ENCODE measurements around the gene DIAPH1.
A peak's percentile ranks its signal among the peaks of the same experiment; 100 is the strongest.

DIAPH1 gene

GRCh38 chr5:141618804-141619554 is at the start of gene DIAPH1:
Gene DIAPH1 (minus strand): TSS chr5:141619000. CDS start chr5:141618914, 86 bp downstream.
- peak; percentile 96 for FAIRE-seq

DNA sequence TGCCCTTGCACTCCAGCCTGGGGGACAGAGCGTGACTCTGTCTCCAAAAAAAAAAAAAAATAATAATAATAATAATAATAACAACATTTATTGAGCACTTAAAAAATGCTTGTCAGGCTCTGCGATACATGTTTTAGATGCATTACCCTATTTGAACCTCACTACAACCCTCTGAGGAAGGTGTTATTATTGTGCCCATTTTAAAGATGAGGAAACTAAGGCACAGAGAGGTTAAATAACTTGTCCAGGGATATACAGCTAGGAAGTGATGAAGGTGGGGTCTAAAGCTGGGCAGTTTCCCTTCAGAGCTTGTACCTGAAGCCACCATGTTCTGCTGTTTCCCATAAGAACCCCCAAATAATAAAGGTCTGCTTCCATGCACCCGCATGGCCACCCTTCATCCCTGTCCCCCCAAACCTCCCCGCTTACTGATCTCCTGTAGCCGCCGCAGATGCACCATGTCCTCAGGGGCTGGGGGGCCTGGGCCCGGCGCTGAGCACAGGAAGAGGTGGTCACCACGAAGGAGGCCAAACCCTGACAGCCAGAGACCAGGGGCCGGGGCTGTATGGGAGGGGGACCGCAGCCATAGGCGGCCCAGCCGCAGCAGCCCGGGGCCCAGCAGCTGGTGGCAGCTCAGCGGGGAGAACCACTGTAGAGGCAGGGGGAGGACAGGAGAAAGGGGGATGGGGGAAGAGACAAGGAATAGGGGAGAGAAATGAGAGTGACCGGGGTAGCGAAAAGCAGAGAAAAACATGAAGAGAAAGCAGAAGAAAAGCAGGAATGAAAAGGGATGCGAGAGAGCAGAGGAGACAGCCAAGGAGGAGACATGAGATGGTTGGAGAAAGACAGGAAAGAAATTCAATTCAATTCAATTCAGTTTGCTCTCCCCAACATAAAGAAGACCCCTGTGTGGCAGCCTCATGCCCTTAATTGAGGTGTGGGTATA is 47.5 kb upstream of the DIAPH1 start:
- FAIRE-seq: no peak
- no peak for DNase-seq (ENCODE audit: extremely low spot score, insufficient read length, low read depth)

More at GRCh38 chr5:141618804-141619554, at the start of gene DIAPH1:
- DNase-seq (ENCODE audit: extremely low spot score, insufficient read length, low read depth): peak; percentile 85

- DNase-seq (ENCODE audit: extremely low spot score, insufficient read length, low read depth) (peak; percentile 71), FAIRE-seq (peak; percentile 91)
These were observed 46.1 kb upstream of the DIAPH1 start for GRCh38 chr5:141664733-141665461.

- no peak for FAIRE-seq
These were observed 44.7 kb upstream of the DIAPH1 start for GRCh38 chr5:141663506-141663905.

DNA sequence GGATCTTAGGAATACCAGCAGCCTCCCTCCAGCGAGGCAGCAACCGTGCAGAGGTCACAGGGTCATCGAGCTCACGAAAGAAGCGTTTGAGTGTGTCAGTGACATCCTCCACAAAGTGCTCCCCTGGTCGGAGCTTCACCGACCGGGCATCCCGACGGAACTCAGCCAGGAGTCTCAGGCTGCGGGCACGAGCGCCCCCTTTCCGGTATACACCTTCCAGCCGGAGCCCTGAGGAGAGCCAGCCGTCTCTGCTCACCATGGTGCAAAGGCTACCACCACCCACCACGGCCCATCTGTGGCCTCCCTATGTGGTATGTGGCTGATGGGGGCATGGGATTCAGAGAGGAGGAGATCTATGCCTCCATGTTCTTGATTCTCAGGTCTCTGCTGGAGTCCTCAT is 43.2 kb upstream of the DIAPH1 start:
- FAIRE-seq (no peak), DNase-seq (ENCODE audit: extremely low spot score, insufficient read length, low read depth) (no peak)

More at GRCh38 chr5:141663506-141663905, 44.7 kb upstream of the DIAPH1 start:
- no peak for DNase-seq (ENCODE audit: extremely low spot score, insufficient read length, low read depth)

- no peak for DNase-seq (ENCODE audit: extremely low spot score, insufficient read length, low read depth)
- no peak for FAIRE-seq
These were observed 39.2 kb upstream of the DIAPH1 start for GRCh38 chr5:141657937-141658545.

DNA sequence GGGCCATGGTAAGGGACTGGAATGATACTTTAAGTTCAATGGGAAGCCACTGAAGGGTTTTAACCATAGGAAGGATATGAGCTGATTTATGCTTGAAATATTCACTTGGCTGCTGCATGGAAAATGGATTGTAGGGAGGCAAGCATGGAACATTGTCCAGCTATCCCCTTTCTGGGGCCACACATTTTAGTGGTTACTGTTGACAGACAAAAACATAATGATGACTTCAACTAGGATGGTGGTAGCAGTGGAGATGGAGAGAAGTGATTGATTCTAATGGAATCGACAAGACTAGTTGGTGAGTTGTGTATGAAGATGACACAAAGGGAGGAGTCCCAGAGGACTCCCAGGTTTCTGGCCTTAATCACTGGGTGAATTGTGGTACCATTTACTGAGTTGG is 38.6 kb upstream of the DIAPH1 start:
- DNase-seq (ENCODE audit: extremely low spot score, insufficient read length, low read depth) (no peak), FAIRE-seq (no peak)

GRCh38 chr5:141656396-141656795 is 37.6 kb upstream of the DIAPH1 start:
- no peak for FAIRE-seq
- DNase-seq (ENCODE audit: extremely low spot score, insufficient read length, low read depth): no peak

DNA sequence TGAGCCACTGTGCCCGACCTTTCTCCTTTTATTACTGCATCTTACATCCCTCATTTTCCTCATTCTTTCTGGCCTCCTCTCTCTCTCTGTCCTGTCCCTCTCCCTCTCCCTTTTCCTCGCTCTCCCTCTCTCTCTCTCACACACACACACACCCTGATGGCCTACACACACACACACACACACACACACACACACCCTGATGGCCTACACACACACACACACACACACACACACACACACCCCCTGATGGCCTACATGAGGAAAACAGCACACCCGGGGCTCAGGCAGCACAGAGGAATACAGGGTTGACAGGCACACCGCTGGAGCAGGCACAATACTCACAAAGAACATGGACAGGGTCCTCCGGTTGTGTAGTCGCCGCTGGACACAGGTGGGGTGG is 36.2 kb upstream of the DIAPH1 start:
- FAIRE-seq: no peak
- no peak for DNase-seq (ENCODE audit: extremely low spot score, insufficient read length, low read depth)

DNA sequence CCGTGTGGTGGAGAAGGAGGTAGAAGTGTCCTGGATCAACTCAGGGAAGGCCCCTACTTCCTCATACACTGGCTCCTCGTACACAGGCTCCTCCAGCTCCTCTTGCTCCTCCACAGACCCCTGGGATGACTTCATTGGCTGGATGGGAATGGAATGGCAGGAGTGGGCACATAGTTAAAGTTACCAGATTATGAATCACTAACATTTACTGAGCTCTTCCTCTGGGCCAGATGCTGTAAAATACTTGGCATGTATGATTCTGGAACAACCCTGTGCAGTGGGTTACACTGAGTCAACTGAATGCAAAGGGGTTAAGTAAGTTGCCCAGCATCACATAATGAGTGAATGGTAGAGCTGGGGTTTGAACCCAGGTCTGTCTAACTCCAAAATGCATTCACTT is 35.5 kb upstream of the DIAPH1 start:
- DNase-seq (ENCODE audit: extremely low spot score, insufficient read length, low read depth) (no peak), FAIRE-seq (no peak)

DNA sequence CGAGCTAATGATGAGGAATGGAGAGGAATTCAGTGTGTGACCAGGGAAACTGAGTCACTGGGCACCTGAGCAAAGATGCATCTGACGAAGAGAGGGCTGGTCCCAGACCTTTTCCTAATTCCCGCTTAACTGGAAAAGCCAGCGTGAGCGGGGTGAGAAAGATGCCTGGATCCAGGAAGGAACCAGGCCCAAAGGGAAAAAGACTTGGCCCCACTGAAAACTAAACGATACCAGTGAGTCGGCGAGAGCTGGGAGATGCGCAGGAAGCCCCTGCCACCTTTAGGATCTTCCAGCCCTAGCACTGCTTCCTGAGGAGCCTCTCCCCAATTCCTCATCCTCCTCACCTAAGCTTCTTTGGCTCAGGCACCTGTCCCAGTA is 32.9 kb upstream of the DIAPH1 start:
- DNase-seq (ENCODE audit: extremely low spot score, insufficient read length, low read depth) (no peak), FAIRE-seq (no peak)

- DNase-seq (ENCODE audit: extremely low spot score, insufficient read length, low read depth) (peak; percentile 99), FAIRE-seq (peak; percentile 84)
These were observed 32.3 kb upstream of the DIAPH1 start, which contains the start of gene FCHSD1 for GRCh38 chr5:141650851-141651727. Gene FCHSD1 (minus strand): TSS chr5:141651418. CDS start chr5:141651368, 50 bp downstream.

- DNase-seq (ENCODE audit: extremely low spot score, insufficient read length, low read depth) (no peak), FAIRE-seq (no peak)
These were observed 31.2 kb upstream of the DIAPH1 start for GRCh38 chr5:141649972-141650371.

DNA sequence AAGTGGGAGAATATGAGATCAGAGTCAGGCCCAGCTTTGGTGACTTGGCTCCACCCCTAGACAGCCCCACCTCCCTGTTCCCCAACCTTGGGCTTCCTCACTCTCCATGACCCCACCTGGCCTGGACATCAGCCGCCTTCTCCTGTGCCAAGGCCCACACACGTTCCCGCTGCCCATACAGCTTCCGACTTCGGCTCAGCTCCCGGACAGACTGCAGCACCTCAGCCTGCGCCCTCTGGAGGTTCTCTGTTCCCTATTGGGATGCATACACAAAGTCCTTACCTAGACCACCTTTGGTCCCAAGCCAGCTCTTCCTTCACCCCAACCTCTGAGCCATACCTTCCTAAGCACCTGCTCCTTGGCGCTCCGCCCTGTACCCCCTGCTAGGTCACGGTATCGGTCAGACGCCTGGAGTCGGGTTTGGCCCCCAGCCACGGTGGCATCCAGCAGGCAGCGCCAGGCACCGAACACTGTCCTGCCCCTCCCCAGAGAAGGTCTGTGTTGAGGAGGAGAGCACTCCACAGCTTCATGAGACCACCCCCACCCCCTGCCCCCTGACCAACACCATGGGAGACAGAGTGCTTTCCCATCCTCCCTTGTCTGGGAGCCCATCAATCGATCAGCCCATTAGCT is 30.4 kb upstream of the DIAPH1 start:
- FAIRE-seq: no peak
- DNase-seq (ENCODE audit: extremely low spot score, insufficient read length, low read depth): no peak

DNA sequence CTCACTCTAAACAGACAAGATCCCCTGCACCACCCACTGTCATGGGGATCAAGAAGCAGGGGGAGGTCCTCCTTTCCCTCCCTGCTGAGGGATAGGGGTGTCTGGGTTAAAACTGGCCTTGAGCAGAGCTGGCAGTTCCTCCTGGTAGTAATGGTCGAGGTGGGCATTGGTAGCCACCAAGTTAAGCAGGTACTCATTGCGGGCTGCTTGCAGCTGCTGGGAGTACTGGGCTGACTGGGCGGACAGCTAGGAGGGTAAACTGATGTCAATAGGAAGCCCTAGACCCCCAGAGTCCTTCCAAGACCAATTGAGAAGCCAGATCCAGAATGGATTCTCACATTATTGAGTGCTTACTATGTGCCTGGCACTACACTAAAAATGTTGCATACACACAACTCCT is 29.1 kb upstream of the DIAPH1 start:
- FAIRE-seq (no peak), DNase-seq (ENCODE audit: extremely low spot score, insufficient read length, low read depth) (no peak)

DNA sequence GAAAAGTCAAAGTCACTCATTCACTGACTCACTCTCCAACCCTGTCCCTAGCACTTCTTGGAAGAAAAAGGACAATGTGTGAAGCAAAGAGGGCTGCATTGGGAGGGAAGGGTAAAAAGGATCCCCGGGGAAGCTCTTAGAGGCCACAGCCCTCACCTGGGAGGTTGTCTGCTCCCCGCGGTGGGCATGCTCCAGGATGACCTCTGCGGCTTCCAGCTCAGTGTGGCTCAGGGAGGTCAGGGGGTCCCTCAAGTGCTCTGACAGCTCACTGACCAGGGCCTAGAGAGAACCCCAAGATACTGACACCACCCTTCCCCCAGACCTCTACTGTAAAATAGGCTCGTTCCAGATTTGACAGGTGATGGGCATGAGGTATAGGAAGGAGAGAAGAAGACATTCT is 28.4 kb upstream of the DIAPH1 start:
- no peak for FAIRE-seq
- DNase-seq (ENCODE audit: extremely low spot score, insufficient read length, low read depth): no peak

GRCh38 chr5:141646026-141646425 is 27.2 kb upstream of the DIAPH1 start:
- no peak for DNase-seq (ENCODE audit: extremely low spot score, insufficient read length, low read depth)

GRCh38 chr5:141641634-141642267 is 23.0 kb upstream of the DIAPH1 start:
- peak; percentile 66 for FAIRE-seq
- DNase-seq (ENCODE audit: extremely low spot score, insufficient read length, low read depth): no peak

More at GRCh38 chr5:141646026-141646425, 27.2 kb upstream of the DIAPH1 start:
- no peak for FAIRE-seq
